Amniotic stem cell (primary cell): ENCODE results near the gene COL11A2.
A peak's percentile ranks its signal among the peaks of the same experiment; 100 is the strongest.
"Not testable (repeated sequence)": the region's sequence is repeated elsewhere in the genome, so short reads cannot be mapped to it uniquely, and the experiment has no call there.

Experiments used
- DNase-seq: peaks from one replicate; lab custom pipeline; 2025; lab: John Stamatoyannopoulos, UW

COL11A2 gene

GRCh38 chr6:33192105-33192646, at the start of gene COL11A2:
COL11A2 (minus strand) TSS chr6:33192467; CDS start chr6:33192240, 227 bp downstream.
- no peak for DNase-seq

- no peak for DNase-seq
Measured at GRCh38 chr6:33241968-33242367, 49.7 kb upstream of the COL11A2 start.

GRCh38 chr6:33237741-33238140, 45.5 kb upstream of the COL11A2 start:
- DNase-seq: no peak

GRCh38 chr6:33236852-33237251, 44.6 kb upstream of the COL11A2 start:
- DNase-seq: no peak

GRCh38 chr6:33236328-33236727, 44.1 kb upstream of the COL11A2 start:
- no peak for DNase-seq

- DNase-seq: no peak
Measured at GRCh38 chr6:33235221-33235634, 43.0 kb upstream of the COL11A2 start.

- DNase-seq: not testable (repeated sequence)
Measured at GRCh38 chr6:33226503-33227120, 34.3 kb upstream of the COL11A2 start.

- no peak for DNase-seq
Measured at GRCh38 chr6:33217681-33218080, 25.4 kb upstream of the COL11A2 start.

GRCh38 chr6:33217246-33217645, 25.0 kb upstream of the COL11A2 start:
- DNase-seq: no peak

GRCh38 chr6:33216117-33216649, 23.9 kb upstream of the COL11A2 start:
- DNase-seq: no peak

- no peak for DNase-seq
Measured at GRCh38 chr6:33215271-33216116, 23.2 kb upstream of the COL11A2 start.

- DNase-seq: no peak
Measured at GRCh38 chr6:33213989-33214335, 21.7 kb upstream of the COL11A2 start.

- no peak for DNase-seq
Measured at GRCh38 chr6:33213166-33213988, 21.1 kb upstream of the COL11A2 start.

GRCh38 chr6:33212857-33213165, 20.5 kb upstream of the COL11A2 start:
- DNase-seq: no peak

- no peak for DNase-seq
Measured at GRCh38 chr6:33211666-33212422, 19.6 kb upstream of the COL11A2 start.

- no peak for DNase-seq
Measured at GRCh38 chr6:33211136-33211535, 18.9 kb upstream of the COL11A2 start.

- DNase-seq: no peak
Measured at GRCh38 chr6:33209856-33210255, 17.6 kb upstream of the COL11A2 start.

GRCh38 chr6:33208091-33208967, 16.1 kb upstream of the COL11A2 start, which contains the start of gene RING1:
RING1 (plus strand) TSS chr6:33208500; CDS start chr6:33208823, 323 bp downstream.
- DNase-seq: peak; percentile 46

- peak; percentile 36 for DNase-seq
Measured at GRCh38 chr6:33207552-33208090, 15.4 kb upstream of the COL11A2 start.
